GM12891 (cell line): ENCODE results near the gene TMED7.

Experiments used
- DNase-seq: peaks from one replicate; pipeline ENCODE4 v3.0.0; 2011; ENCODE audit warnings: low spot score; ENCODE audit not compliant: insufficient read length
- FAIRE-seq: peaks from 2 replicates; lab custom pipeline; 2011; peaks lifted over from hg19 to GRCh38; lab: Jason Lieb, UNC
- PAX5 ChIP-seq: IDR thresholded peaks from 2 replicates; pipeline ENCODE4 v1.6.1; 2011; ENCODE audit warnings: low read length, moderate library complexity, mild to moderate bottlenecking; ENCODE audit not compliant: insufficient read depth, severe bottlenecking
- POLR2A ChIP-seq: IDR thresholded peaks from 2 replicates; pipeline ENCODE4 v1.6.1; 2011; ENCODE audit warnings: low read depth, low read length, control low read depth
- POLR2AphosphoS5 ChIP-seq: IDR thresholded peaks from 2 replicates; pipeline ENCODE4 v1.6.1; 2011; ENCODE audit warnings: low read depth, low read length, control low read depth
- POU2F2 ChIP-seq: IDR thresholded peaks from 2 replicates; pipeline ENCODE4 v1.6.1; 2011; ENCODE audit warnings: low read depth, mild to moderate bottlenecking, control low read depth, low read length, moderate library complexity
- SPI1 ChIP-seq: IDR thresholded peaks from 2 replicates; pipeline ENCODE4 v1.6.1; 2011; ENCODE audit warnings: low read depth, low read length, control low read depth
- TAF1 ChIP-seq: IDR thresholded peaks from 2 replicates; pipeline ENCODE4 v1.6.1; 2011; ENCODE audit warnings: low read depth, low read length, control low read depth

Gene TMED7

DNA sequence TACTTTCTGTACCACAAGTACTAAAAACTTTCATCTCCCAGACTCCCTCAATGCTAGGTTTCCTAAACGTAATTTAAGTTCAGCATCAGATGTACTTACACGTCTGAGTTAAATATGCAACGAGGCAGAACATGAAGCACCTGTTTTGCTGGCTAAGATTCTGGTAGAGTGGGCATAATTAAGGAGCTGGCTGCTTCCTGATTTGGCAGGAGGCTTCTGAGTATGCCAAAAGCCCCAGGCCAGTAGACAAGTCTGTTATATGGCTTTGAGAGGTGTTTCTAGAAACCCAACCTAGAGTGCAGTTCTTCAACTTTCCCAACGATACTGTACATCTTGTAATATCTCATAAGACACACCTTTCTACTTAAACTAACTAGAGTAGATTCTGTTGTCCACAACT, 37.2 kb downstream of the TMED7 start:
- FAIRE-seq (no peak), DNase-seq (no peak)
- TF ChIP-seq SPI1 (no peak), TAF1 (no peak), PAX5 (no peak), POLR2AphosphoS5 (no peak), POLR2A (no peak), POU2F2 (no peak)

DNA sequence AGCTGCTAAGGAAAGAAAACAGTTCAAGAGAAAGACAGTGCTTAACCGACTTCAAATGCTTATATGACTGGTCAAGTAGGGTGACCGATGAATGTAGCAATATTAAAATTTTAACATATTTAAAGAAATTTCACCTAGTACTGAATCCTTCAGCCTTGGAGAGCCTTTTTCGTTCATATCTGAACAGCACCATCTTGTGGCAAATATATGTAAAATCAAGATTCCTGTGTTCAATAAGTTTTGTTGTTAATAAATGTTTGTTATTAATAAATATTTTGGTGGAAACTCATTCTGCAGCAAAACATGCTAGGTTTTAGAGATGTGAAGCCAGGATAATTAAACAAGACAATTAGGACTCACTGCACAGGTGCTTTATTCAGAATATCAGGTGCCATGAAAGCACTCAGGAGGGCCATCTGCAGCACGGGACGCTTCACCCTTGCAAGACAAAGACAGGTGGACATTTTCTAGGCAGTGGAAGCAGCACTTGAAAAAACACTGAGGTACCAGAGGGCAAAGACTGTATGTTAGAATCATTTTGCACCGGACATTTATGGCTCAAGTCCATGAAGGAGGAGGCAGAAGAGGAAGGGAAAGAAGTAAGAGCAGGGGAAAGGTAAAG, 39.2 kb downstream of the TMED7 start:
- no peak for DNase-seq
- no peak for FAIRE-seq
- TF ChIP-seq PAX5 = no peak

DNA sequence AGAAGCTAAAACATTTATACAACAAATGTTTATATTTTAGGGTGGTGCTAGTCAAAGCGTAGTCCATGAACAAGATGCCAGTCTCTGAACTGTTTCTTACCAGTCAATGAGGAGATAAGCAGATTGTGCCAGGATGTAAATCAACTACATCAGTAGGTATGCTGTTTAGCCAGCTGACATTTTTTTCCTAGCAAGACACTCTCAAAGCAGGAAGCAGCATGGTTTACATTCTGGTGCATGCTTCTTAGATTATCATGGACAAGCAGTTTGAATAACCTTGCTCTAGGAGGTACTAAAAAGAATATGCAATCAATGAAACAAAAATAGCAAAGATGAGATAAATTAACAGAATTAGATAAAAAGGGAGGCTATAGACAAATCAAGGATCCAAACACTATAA, 40.6 kb downstream of the TMED7 start:
- FAIRE-seq (no peak), DNase-seq (no peak)
- TF ChIP-seq POU2F2 (no peak), SPI1 (no peak), POLR2A (no peak), POLR2AphosphoS5 (no peak), PAX5 (no peak), TAF1 (no peak)

DNA sequence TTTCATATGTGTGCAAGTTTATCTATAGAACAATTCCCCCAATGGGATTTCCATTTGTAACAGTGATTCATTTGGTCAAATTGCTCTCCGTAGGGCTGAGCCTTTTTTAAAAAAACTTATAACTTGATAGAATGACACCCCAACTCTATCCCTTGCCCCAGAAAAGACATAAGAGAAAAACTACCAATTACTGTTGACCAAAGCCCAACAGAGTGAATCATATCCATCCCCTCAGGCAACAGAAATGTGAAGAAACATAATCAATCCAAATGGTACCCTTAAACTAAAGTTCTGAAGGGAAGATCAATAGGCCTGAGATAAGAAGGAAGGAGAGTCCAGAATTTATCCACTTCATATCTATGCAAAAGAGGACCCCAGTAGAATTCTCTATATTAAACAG, 41.3 kb downstream of the TMED7 start:
- DNase-seq (no peak), FAIRE-seq (no peak)
- TF ChIP-seq POLR2A = no peak
- TF ChIP-seq POLR2AphosphoS5 = no peak
- TF ChIP-seq TAF1 = no peak
- TF ChIP-seq POU2F2 = no peak
- no peak for TF ChIP-seq SPI1

- FAIRE-seq (peak; percentile 51), DNase-seq (no peak)
- no peak for TF ChIP-seq POLR2A
- TF ChIP-seq SPI1 = peak; percentile 89
These were observed 42.4 kb downstream of the TMED7 start for GRCh38 chr5:115583474-115583873.

DNA sequence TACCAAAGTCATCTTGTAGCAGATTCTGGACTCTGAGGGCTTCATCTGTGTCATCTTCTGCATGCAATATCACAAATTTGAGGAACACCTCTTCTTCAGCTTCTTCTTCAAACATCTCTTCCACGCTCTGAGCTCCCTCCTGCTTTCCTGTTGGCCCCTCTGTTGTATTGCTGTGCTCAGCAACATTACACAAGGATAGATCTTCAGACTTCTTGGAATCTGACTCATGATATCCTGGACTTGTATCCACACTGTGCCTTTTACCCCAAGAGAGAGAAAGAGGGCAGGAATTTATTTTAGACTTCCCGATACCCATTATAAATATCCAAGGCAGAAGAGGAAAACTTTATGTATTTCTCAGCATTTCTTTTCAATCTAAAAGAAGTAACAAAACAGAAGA, 44.9 kb downstream of the TMED7 start:
- TF ChIP-seq TAF1 (no peak), POU2F2 (no peak), POLR2AphosphoS5 (no peak), SPI1 (no peak), POLR2A (no peak), PAX5 (no peak)
- FAIRE-seq (no peak), DNase-seq (no peak)

DNA sequence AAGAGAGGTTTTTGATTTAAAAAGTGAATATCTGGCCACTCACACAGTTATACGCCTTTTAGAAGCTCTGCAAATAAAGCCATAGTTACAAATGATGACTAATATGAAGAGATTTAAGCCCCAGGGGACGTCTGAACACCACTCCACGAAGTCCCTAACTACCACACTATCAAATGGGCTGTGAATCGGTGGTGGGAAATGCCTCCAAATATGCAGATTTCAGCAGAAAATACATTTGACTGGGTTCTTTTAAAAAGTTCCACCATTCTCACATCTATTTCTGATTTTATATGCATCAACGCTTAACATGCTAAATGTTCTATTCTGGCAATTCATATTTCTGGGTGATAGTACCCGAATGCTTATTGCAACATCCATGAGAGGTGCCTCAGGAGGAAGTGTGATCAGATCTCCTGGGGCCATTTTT, 46.1 kb downstream of the TMED7 start:
- FAIRE-seq (peak; percentile 69), DNase-seq (no peak)
- TF ChIP-seq POLR2AphosphoS5 (no peak), PAX5 (no peak), POLR2A (no peak), POU2F2 (peak; percentile 95), SPI1 (peak; percentile 59; the same call in 1 of the 2 replicates), TAF1 (no peak; the same call in 1 of the 2 replicates)

GRCh38 chr5:115579216-115579615, 46.6 kb downstream of the TMED7 start:
- FAIRE-seq (peak; percentile 43), DNase-seq (no peak)
- TF ChIP-seq POLR2AphosphoS5 (no peak), POU2F2 (no peak), POLR2A (no peak)

GRCh38 chr5:115578657-115579056, 47.2 kb downstream of the TMED7 start:
- FAIRE-seq = peak; percentile 82
- DNase-seq = no peak
- TF ChIP-seq POU2F2 (no peak), SPI1 (peak; percentile 89)

GRCh38 chr5:115577741-115578140, 48.1 kb downstream of the TMED7 start:
- TF ChIP-seq POLR2A (no peak), SPI1 (no peak), POU2F2 (peak; percentile 41; the same call in 1 of the 2 replicates), POLR2AphosphoS5 (no peak), PAX5 (no peak), TAF1 (no peak)
- FAIRE-seq (no peak), DNase-seq (no peak)
